Measurements from ENCODE around the gene PTGDS. TPM values are rescaled to one million over a fixed set of nuclear protein-coding genes. Genes with fewer than 3 reads are reported as not detected.
A peak's percentile ranks its signal among the peaks of the same experiment; 100 is the strongest.

Gene PTGDS
- total and polyA plus RNA-seq, 2 experiments from 2014 or later: 0.25 TPM; not detected in 1

DNA sequence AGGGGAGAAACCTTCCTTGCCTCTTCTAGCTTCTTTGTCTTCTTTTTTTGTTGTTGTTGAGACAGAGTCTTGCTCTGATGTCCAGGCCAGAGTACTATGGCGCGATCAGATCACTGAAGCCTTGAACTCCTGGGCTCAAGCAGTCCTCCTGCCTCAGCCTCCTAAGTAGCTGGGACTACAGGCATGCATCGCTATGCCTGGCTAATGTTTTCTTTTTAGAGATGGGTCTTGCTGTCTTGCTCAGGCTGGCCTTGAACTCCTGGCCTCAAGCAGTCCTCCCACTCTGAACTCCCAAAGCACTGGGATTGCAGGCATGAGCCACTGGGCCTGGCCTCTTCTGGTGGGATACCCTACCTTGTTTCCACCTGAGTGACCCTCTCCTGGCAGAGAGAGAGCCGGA is 11.6 kb downstream of the PTGDS start:
- H3K9ac ChIP-seq: no peak overlapping the region
- H3K79me2 ChIP-seq (ENCODE audit: insufficient read depth): 0 out of 2 replicates have a peak, but pooled peaks cover 4% of the 10 kb centered on the region
- H3K4me2 ChIP-seq (ENCODE audit: unreplicated experiment): no peak overlapping the region
- peaks cover 4% of the 10 kb centered on the region; the same call in 1 of the 2 replicates for H3K4me1 ChIP-seq (ENCODE audit: insufficient read depth)
- no peaks in the 10 kb centered on the region for H3K36me3 ChIP-seq (ENCODE audit: low read depth)
- H3K9me3 ChIP-seq (ENCODE audit: low read depth): no peaks in the 10 kb centered on the region
- H3K9me2 ChIP-seq (ENCODE audit: insufficient read depth): no peaks in the 10 kb centered on the region
- H2AFZ ChIP-seq: no peak overlapping the region
- TF ChIP-seq EZH2 (IDR thresholded peaks at IDR 0.05; ENCODE audit: insufficient read depth, poor library complexity, severe bottlenecking) (no peak), EZH2phosphoT487 (IDR thresholded peaks at IDR 0.05; ENCODE audit: insufficient read depth, low read depth) (no peak)
- no peak overlapping the region for H3K27ac ChIP-seq
- 96% methylated on average over 4 of the region's 4 CpGs for WGBS, 2 experiments (ENCODE audit: low coverage in 1 of 2, low lambda C conversion rate in 2 of 2, missing lambda C conversion rate in 2 of 2)
- peaks cover 19% of the 10 kb centered on the region; the same call in 1 of the 2 replicates for H3K27me3 ChIP-seq (replicated peaks; ENCODE audit: insufficient read depth)
- H4K20me1 ChIP-seq (ENCODE audit: insufficient read depth): no peaks in the 10 kb centered on the region
- H3K4me3 ChIP-seq: no peak overlapping the region
- in situ Hi-C loops (cut with MboI): no loop called here
- no peak for DNase-seq
- peaks cover 7% of the 10 kb centered on the region; the same call in 1 of the 2 replicates for H3F3A ChIP-seq (ENCODE audit: insufficient read depth)

GRCh38 chr9:136990242-136990911 is 13.1 kb downstream of the PTGDS start:
- Histone ChIP-seq H3K9me3 (ENCODE audit: low read depth) (no peaks in the 10 kb centered on the region), H3K79me2 (ENCODE audit: insufficient read depth) (0 out of 2 replicates have a peak, but pooled peaks cover 4% of the 10 kb centered on the region)

DNA sequence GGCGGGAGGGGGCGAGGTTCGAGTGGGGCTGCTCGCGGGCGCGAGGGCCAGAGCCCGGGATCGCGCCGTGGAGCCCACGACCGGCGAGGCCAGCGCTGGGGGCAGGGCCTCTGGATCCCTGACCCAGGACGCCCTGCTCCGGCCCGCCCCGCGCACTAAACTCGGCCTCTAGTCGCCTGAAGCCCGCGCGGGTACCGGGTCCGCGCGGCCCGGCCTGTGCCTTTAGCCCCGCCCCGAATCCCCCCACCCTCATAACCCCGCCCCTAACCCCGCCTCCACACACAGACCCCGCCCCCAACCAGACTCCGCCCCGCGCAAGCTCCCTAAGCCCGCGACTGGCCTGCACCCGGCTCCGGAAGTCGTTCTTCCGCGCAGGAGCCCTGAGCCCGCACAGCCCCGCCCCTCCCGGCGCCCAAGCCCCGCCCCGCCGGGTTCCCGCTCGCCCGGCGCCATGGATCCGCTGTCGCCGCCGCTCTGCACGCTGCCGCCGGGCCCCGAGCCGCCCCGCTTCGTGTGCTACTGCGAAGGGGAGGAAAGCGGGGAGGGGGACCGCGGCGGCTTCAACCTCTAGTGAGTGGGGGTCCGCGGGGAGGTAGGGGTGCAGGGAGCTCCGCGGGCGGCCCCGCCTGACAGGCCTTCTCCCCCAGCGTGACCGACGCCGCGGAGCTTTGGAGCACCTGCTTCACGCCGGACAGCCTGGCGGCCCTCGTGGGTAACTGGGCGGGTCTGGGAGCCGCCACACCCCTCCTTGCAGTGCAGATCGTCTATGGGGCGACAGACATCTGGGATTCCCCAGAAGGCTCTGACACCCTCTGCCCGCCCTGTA is 14.9 kb downstream of the PTGDS start, which contains the start of gene PAXX:
TSS of gene PAXX (plus strand) at position 430 of the 826 bp plus-strand sequence. CDS start at position 452, 22 bp downstream.
- no peak for TF ChIP-seq EZH2 (IDR thresholded peaks at IDR 0.05; ENCODE audit: insufficient read depth, poor library complexity, severe bottlenecking)
- TF ChIP-seq EZH2phosphoT487 (IDR thresholded peaks at IDR 0.05; ENCODE audit: insufficient read depth, low read depth): no peak
- no peaks in the 10 kb centered on the region for H3K36me3 ChIP-seq (ENCODE audit: low read depth)
- H3K27me3 ChIP-seq (replicated peaks; ENCODE audit: insufficient read depth): no peaks in the 10 kb centered on the region
- no peaks in the 10 kb centered on the region for H4K20me1 ChIP-seq (ENCODE audit: insufficient read depth)
- H3K4me3 ChIP-seq: peak within 1 kb of the TSS; percentile 91
- in situ Hi-C loops (cut with MboI): no loop called here
- H3K4me1 ChIP-seq (ENCODE audit: insufficient read depth): peaks cover 16% of the 10 kb centered on the region; the same call in 1 of the 2 replicates
- H3K27ac ChIP-seq: peak within 1 kb of the TSS; percentile 48
- DNase-seq: peak; percentile 97
- H3F3A ChIP-seq (ENCODE audit: insufficient read depth): peaks cover 7% of the 10 kb centered on the region; the same call in 1 of the 2 replicates
- no peaks in the 10 kb centered on the region for H3K9me2 ChIP-seq (ENCODE audit: insufficient read depth)
- H3K9me3 ChIP-seq (ENCODE audit: low read depth): no peaks in the 10 kb centered on the region
- H2AFZ ChIP-seq: peak within 1 kb of the TSS; percentile 80
- WGBS, 2 experiments (ENCODE audit: low coverage in 1 of 2, low lambda C conversion rate in 2 of 2, missing lambda C conversion rate in 2 of 2): 1% methylated on average over 34 to 85 of the region's 92 CpGs
- H3K4me2 ChIP-seq (ENCODE audit: unreplicated experiment): peak within 1 kb of the TSS; percentile 87
- H3K79me2 ChIP-seq (ENCODE audit: insufficient read depth): 0 out of 2 replicates have a peak, but pooled peaks cover 4% of the 10 kb centered on the region
- H3K9ac ChIP-seq: peak within 1 kb of the TSS; percentile 75

More at GRCh38 chr9:136990242-136990911, 13.1 kb downstream of the PTGDS start:
- Histone ChIP-seq H3K27ac (no peak overlapping the region), H3K9me2 (ENCODE audit: insufficient read depth) (no peaks in the 10 kb centered on the region), H3K27me3 (replicated peaks; ENCODE audit: insufficient read depth) (peaks cover 11% of the 10 kb centered on the region; the same call in 1 of the 2 replicates), H2AFZ (no peak overlapping the region), H3K4me3 (no peak overlapping the region), H3K4me1 (ENCODE audit: insufficient read depth) (peaks cover 4% of the 10 kb centered on the region; the same call in 1 of the 2 replicates), H3K9ac (no peak overlapping the region), H3F3A (ENCODE audit: insufficient read depth) (peaks cover 7% of the 10 kb centered on the region; the same call in 1 of the 2 replicates), H3K36me3 (ENCODE audit: low read depth) (no peaks in the 10 kb centered on the region), H4K20me1 (ENCODE audit: insufficient read depth) (no peaks in the 10 kb centered on the region), H3K4me2 (ENCODE audit: unreplicated experiment) (no peak overlapping the region)
- WGBS, 2 experiments (ENCODE audit: low coverage in 1 of 2, low lambda C conversion rate in 2 of 2, missing lambda C conversion rate in 2 of 2): 88 to 90% methylated on average over 10 of the region's 10 CpGs
- DNase-seq: no peak
- in situ Hi-C loops (cut with MboI): no loop called here
- TF ChIP-seq EZH2phosphoT487 (IDR thresholded peaks at IDR 0.05; ENCODE audit: insufficient read depth, low read depth) (no peak), EZH2 (IDR thresholded peaks at IDR 0.05; ENCODE audit: insufficient read depth, poor library complexity, severe bottlenecking) (no peak)

DNA sequence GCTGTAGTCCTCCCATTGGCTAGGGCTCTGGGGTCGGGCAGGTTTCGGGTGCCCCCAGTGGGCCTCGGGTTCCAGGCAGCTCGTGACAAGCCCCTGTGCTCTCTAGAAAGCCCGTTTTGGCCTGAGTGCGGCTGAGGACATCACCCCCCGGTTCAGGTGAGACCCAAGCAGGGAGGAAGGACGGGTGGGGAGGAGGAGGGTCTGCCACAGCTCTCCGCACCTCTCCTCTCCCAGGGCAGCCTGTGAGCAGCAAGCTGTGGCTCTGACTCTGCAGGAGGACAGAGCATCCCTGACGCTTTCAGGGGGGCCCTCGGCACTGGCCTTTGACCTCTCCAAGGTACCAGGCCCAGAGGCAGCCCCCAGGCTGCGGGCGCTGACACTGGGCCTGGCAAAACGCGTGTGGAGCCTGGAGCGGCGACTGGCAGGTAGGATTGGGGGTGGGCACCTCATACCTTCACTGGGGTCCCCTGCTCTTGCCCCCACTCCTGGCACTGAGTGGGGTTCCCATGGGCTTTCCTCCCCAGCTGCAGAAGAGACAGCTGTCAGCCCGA is 15.6 kb downstream of the PTGDS start:
- no peaks in the 10 kb centered on the region for H3K9me3 ChIP-seq (ENCODE audit: low read depth)
- H3K36me3 ChIP-seq (ENCODE audit: low read depth): no peaks in the 10 kb centered on the region
- peak overlapping the region; percentile 23; the same call in 1 of the 2 replicates for H3K27ac ChIP-seq
- H2AFZ ChIP-seq: peak overlapping the region; percentile 80
- no peaks in the 10 kb centered on the region for H3K9me2 ChIP-seq (ENCODE audit: insufficient read depth)
- 0 out of 2 replicates have a peak, but pooled peaks cover 4% of the 10 kb centered on the region for H3K79me2 ChIP-seq (ENCODE audit: insufficient read depth)
- peak overlapping the region; percentile 75 for H3K9ac ChIP-seq
- WGBS, 2 experiments (ENCODE audit: low coverage in 1 of 2, low lambda C conversion rate in 2 of 2, missing lambda C conversion rate in 2 of 2): 39 to 42% methylated on average over 16 to 18 of the region's 18 CpGs
- no peaks in the 10 kb centered on the region for H3K27me3 ChIP-seq (replicated peaks; ENCODE audit: insufficient read depth)
- H3K4me3 ChIP-seq: peak overlapping the region; percentile 91
- no peaks in the 10 kb centered on the region for H4K20me1 ChIP-seq (ENCODE audit: insufficient read depth)
- H3K4me2 ChIP-seq (ENCODE audit: unreplicated experiment): peak overlapping the region; percentile 87
- in situ Hi-C loops (cut with MboI): no loop called here
- TF ChIP-seq EZH2 (IDR thresholded peaks at IDR 0.05; ENCODE audit: insufficient read depth, poor library complexity, severe bottlenecking) (no peak), EZH2phosphoT487 (IDR thresholded peaks at IDR 0.05; ENCODE audit: insufficient read depth, low read depth) (no peak)
- H3F3A ChIP-seq (ENCODE audit: insufficient read depth): peaks cover 7% of the 10 kb centered on the region; the same call in 1 of the 2 replicates
- H3K4me1 ChIP-seq (ENCODE audit: insufficient read depth): peaks cover 16% of the 10 kb centered on the region; the same call in 1 of the 2 replicates
- DNase-seq: no peak
